ENCODE measurements around the gene SLC16A3.

The SLC16A3 gene

DNA sequence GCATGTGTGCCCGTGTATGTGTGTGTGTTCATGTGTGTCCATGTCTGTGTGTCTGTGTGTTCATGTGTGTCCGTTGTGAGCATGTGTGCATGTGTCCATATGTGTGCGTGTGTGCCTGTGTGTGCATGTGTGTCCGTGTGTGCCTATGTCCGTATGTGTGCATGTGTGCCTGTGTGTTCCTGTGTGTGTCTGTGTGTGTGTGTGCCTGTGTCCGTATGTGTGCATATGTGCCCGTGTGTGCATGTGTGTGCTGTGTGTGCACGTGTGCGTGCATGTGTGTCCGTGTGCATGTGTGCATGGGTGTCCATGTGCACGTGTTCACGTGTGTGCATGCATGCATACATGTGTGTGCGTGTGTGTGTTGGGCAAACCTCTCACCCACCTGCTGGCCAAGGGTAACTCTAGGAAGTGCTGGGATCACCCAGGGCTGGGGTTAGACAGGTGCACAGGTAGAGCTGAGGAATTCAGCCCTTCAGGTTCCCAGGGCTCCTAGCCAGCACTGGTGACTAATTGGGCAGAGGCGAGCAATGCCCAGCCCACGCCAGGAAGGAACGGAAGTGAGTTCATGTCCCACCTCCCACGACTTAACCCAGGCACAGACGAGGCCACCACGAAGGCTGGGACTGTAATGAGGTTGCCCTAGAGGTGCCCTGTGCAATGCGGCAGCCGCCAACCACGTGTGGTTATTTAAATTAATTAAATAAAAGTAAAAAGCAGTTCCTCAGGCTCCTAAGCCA lies 52.8 kb downstream of the SLC16A3 start (continued):
- TF ChIP-seq, protein P1, sequence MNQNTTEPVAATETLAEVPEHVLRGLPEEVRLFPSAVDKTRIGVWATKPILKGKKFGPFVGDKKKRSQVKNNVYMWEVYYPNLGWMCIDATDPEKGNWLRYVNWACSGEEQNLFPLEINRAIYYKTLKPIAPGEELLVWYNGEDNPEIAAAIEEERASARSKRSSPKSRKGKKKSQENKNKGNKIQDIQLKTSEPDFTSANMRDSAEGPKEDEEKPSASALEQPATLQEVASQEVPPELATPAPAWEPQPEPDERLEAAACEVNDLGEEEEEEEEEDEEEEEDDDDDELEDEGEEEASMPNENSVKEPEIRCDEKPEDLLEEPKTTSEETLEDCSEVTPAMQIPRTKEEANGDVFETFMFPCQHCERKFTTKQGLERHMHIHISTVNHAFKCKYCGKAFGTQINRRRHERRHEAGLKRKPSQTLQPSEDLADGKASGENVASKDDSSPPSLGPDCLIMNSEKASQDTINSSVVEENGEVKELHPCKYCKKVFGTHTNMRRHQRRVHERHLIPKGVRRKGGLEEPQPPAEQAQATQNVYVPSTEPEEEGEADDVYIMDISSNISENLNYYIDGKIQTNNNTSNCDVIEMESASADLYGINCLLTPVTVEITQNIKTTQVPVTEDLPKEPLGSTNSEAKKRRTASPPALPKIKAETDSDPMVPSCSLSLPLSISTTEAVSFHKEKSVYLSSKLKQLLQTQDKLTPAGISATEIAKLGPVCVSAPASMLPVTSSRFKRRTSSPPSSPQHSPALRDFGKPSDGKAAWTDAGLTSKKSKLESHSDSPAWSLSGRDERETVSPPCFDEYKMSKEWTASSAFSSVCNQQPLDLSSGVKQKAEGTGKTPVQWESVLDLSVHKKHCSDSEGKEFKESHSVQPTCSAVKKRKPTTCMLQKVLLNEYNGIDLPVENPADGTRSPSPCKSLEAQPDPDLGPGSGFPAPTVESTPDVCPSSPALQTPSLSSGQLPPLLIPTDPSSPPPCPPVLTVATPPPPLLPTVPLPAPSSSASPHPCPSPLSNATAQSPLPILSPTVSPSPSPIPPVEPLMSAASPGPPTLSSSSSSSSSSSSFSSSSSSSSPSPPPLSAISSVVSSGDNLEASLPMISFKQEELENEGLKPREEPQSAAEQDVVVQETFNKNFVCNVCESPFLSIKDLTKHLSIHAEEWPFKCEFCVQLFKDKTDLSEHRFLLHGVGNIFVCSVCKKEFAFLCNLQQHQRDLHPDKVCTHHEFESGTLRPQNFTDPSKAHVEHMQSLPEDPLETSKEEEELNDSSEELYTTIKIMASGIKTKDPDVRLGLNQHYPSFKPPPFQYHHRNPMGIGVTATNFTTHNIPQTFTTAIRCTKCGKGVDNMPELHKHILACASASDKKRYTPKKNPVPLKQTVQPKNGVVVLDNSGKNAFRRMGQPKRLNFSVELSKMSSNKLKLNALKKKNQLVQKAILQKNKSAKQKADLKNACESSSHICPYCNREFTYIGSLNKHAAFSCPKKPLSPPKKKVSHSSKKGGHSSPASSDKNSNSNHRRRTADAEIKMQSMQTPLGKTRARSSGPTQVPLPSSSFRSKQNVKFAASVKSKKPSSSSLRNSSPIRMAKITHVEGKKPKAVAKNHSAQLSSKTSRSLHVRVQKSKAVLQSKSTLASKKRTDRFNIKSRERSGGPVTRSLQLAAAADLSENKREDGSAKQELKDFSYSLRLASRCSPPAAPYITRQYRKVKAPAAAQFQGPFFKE (tag by site-specific recombination; IDR thresholded peaks at IDR 0.05; ENCODE audit: borderline replicate concordance), result peak; percentile 85; the same call in 1 of the 2 replicates
- no peak for TF ChIP-seq ZNF626 (tag by site-specific recombination; IDR thresholded peaks at IDR 0.05)
- TF ChIP-seq, protein P2, sequence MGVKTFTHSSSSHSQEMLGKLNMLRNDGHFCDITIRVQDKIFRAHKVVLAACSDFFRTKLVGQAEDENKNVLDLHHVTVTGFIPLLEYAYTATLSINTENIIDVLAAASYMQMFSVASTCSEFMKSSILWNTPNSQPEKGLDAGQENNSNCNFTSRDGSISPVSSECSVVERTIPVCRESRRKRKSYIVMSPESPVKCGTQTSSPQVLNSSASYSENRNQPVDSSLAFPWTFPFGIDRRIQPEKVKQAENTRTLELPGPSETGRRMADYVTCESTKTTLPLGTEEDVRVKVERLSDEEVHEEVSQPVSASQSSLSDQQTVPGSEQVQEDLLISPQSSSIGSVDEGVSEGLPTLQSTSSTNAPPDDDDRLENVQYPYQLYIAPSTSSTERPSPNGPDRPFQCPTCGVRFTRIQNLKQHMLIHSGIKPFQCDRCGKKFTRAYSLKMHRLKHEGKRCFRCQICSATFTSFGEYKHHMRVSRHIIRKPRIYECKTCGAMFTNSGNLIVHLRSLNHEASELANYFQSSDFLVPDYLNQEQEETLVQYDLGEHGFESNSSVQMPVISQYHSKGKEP (tag by site-specific recombination; IDR thresholded peaks at IDR 0.05), result no peak
- no peak for TF ChIP-seq ZNF677 (tag by site-specific recombination; IDR thresholded peaks at IDR 0.05)
- no peak for TF ChIP-seq GFI1B (tag by site-specific recombination; IDR thresholded peaks at IDR 0.05)
- TF ChIP-seq SP3 (tag by site-specific recombination; IDR thresholded peaks at IDR 0.05), result no peak
- TF ChIP-seq ZFHX2 (tag by site-specific recombination; conservative IDR thresholded peaks at IDR 0.05), result peak; percentile 91
- TF ChIP-seq ZIC2 (tag by site-specific recombination; IDR thresholded peaks at IDR 0.05), result no peak
- TF ChIP-seq SCRT2 (tag by site-specific recombination; IDR thresholded peaks at IDR 0.05), result 0 out of 2 replicates have a peak, but pooled peaks have one; percentile 18
- TF ChIP-seq, protein P3, sequence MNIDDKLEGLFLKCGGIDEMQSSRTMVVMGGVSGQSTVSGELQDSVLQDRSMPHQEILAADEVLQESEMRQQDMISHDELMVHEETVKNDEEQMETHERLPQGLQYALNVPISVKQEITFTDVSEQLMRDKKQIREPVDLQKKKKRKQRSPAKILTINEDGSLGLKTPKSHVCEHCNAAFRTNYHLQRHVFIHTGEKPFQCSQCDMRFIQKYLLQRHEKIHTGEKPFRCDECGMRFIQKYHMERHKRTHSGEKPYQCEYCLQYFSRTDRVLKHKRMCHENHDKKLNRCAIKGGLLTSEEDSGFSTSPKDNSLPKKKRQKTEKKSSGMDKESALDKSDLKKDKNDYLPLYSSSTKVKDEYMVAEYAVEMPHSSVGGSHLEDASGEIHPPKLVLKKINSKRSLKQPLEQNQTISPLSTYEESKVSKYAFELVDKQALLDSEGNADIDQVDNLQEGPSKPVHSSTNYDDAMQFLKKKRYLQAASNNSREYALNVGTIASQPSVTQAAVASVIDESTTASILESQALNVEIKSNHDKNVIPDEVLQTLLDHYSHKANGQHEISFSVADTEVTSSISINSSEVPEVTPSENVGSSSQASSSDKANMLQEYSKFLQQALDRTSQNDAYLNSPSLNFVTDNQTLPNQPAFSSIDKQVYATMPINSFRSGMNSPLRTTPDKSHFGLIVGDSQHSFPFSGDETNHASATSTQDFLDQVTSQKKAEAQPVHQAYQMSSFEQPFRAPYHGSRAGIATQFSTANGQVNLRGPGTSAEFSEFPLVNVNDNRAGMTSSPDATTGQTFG (tag by site-specific recombination; IDR thresholded peaks at IDR 0.05; ENCODE audit: borderline replicate concordance), result 0 out of 2 replicates have a peak, but pooled peaks have one; percentile 45
- no peak for TF ChIP-seq ZFP41 (tag by site-specific recombination; IDR thresholded peaks at IDR 0.05; ENCODE audit: borderline replicate concordance)
- TF ChIP-seq SP2 (tag by site-specific recombination; IDR thresholded peaks at IDR 0.05), result 0 out of 2 replicates have a peak, but pooled peaks have one; percentile 7
- TF ChIP-seq, protein P4, sequence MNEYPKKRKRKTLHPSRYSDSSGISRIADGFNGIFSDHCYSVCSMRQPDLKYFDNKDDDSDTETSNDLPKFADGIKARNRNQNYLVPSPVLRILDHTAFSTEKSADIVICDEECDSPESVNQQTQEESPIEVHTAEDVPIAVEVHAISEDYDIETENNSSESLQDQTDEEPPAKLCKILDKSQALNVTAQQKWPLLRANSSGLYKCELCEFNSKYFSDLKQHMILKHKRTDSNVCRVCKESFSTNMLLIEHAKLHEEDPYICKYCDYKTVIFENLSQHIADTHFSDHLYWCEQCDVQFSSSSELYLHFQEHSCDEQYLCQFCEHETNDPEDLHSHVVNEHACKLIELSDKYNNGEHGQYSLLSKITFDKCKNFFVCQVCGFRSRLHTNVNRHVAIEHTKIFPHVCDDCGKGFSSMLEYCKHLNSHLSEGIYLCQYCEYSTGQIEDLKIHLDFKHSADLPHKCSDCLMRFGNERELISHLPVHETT (tag by site-specific recombination; IDR thresholded peaks at IDR 0.05), result no peak
- TF ChIP-seq, protein P5, sequence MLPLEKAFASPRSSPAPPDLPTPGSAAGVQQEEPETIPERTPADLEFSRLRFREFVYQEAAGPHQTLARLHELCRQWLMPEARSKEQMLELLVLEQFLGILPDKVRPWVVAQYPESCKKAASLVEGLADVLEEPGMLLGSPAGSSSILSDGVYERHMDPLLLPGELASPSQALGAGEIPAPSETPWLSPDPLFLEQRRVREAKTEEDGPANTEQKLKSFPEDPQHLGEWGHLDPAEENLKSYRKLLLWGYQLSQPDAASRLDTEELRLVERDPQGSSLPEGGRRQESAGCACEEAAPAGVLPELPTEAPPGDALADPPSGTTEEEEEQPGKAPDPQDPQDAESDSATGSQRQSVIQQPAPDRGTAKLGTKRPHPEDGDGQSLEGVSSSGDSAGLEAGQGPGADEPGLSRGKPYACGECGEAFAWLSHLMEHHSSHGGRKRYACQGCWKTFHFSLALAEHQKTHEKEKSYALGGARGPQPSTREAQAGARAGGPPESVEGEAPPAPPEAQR (tag by site-specific recombination; IDR thresholded peaks at IDR 0.05), result no peak
- TF ChIP-seq ZNF175 (tag by site-specific recombination; IDR thresholded peaks at IDR 0.05), result no peak
- TF ChIP-seq, protein P6, sequence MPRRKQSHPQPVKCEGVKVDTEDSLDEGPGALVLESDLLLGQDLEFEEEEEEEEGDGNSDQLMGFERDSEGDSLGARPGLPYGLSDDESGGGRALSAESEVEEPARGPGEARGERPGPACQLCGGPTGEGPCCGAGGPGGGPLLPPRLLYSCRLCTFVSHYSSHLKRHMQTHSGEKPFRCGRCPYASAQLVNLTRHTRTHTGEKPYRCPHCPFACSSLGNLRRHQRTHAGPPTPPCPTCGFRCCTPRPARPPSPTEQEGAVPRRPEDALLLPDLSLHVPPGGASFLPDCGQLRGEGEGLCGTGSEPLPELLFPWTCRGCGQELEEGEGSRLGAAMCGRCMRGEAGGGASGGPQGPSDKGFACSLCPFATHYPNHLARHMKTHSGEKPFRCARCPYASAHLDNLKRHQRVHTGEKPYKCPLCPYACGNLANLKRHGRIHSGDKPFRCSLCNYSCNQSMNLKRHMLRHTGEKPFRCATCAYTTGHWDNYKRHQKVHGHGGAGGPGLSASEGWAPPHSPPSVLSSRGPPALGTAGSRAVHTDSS (tag by site-specific recombination; IDR thresholded peaks at IDR 0.05), result no peak
- TF ChIP-seq, protein P7, sequence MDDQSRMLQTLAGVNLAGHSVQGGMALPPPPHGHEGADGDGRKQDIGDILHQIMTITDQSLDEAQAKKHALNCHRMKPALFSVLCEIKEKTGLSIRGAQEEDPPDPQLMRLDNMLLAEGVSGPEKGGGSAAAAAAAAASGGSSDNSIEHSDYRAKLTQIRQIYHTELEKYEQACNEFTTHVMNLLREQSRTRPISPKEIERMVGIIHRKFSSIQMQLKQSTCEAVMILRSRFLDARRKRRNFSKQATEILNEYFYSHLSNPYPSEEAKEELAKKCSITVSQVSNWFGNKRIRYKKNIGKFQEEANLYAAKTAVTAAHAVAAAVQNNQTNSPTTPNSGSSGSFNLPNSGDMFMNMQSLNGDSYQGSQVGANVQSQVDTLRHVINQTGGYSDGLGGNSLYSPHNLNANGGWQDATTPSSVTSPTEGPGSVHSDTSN (CRISPR knock-in tag; IDR thresholded peaks at IDR 0.05), result no peak; the same call in 1 of the 2 replicates
- no peak for TF ChIP-seq ZNF701 (tag by site-specific recombination; IDR thresholded peaks at IDR 0.05)

All from HEK293 (cell line).